ENCODE results near the gene TMEM225B. TPM values are rescaled to one million over a fixed set of nuclear protein-coding genes. Genes with fewer than 3 reads are reported as not detected.

Gene TMEM225B, protein sequence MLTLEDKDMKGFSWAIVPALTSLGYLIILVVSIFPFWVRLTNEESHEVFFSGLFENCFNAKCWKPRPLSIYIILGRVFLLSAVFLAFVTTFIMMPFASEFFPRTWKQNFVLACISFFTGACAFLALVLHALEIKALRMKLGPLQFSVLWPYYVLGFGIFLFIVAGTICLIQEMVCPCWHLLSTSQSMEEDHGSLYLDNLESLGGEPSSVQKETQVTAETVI
- total RNA-seq = 0.23 and 4.2 TPM in 2 replicates

DNA sequence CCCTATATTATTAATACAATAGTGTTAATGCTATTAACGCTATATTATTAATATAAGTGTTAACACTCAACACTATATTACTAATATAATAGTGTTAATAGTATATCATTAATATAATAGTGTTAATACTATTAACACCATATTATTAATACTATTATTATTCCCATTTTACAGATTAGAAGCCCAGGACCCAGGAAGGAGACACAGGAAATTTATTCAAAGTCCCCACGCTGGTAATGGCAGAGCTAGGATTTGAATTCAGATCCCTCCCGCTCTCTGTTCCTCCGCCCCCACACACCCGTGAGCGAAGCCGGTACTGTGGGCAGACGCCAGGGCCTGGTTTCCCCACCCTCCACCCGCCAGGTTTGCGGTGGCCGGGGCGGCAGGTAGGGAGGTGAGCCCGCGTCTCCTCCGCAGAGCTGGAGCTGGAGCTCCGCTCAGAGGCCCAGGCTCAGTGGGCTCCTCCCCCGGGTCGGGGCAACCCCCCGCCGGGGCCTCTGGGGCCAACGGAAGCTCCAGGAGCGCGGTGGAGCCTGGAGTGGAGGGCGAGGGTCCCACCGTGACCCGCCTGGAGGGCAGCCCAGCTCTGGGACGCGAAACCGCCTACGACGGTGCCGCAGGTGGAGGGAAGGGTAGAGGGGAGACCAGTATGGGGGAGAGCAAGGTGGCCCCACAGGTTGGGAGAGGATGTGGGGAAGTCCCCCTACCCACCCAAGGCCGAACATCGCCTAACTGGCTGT, at the start of gene TMEM225B:
TMEM225B (plus strand) TSS at position 506 of the 740 bp plus-strand sequence. CDS start 6,122 bp downstream, outside the sequence.

DNA sequence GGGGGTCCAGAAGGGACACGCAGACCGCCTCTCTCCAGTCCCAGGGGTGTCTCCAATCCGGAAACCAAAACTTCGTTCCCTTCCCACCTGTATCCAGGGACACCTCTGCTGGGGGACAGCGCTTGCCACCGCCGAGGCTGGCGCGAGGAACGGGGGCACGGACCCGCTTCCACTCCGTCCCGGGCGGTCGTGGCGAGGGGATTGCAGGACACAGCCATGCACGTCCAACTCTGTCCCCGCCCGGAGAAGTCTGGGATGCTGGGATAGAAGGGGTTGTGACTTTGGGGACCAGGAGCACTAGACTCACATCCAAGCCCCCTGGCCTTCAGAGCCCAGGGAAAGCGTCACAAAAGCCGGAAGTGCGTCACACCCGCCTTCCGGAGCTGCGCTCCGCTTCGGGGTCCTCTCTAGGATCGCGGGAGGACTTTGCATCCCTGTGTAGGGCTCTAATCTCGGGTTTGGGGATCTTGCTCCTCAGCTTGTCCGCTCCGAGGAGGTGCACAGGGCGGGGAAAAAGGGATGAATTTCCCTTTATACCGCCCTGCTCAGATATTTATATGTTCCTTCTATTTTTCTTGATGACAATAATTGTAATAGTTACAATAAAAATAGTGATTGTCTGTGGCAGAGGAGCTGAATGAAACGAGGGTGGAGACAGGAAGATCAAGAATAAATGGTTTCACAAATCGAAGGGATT, 46.2 kb upstream of the TMEM225B start, which contains the start of gene FAM200A:
FAM200A (minus strand) TSS at position 348 of the 697 bp plus-strand sequence. CDS start 3,707 bp downstream, outside the sequence.

DNA sequence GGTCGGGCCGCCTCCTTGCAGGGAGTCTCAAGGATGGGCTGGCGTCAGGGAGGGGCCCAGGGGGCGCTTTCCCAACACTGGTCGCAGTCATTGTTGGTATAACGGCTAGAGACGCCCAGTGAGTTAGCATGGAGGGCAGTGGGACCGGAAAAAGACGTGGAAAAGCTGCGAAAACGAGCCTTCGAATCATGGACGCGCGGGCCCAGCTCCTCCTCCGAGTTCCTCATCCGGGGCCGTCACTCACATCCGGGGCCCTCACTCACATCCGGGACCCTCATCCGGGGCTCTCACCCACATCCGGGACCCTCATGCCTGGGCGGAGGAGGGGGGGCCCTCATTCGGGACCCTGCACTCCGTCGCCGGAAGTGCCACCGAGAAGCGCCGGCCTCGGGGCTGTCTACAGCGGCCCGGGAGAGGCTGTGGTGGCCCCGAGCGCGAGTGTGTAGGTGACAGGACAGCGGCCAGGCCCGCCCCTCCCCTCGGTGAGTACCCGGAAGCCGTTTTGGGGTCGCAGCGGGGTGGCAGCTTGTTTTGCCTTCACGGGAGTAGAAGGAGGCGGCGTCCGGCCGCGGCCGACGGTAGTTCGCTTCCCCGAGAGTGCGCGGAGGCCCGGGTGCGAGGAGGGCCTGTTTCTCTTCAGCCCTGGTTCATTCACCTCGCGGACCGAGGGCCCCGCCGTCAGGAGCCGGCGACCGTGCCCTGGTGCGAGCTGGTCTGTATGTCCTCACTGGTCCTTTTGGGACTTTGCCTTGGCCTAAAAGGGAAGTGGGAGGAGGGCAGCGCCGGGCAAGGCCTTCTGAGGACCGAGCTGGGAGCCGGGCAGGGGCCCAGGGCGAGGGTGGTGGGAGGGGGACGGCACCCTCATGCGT, 39.5 kb upstream of the TMEM225B start, which contains the start of gene ZNF655:
ZNF655 (plus strand) TSS at position 337 of the 869 bp plus-strand sequence. CDS start 1,918 bp downstream, outside the sequence.

DNA sequence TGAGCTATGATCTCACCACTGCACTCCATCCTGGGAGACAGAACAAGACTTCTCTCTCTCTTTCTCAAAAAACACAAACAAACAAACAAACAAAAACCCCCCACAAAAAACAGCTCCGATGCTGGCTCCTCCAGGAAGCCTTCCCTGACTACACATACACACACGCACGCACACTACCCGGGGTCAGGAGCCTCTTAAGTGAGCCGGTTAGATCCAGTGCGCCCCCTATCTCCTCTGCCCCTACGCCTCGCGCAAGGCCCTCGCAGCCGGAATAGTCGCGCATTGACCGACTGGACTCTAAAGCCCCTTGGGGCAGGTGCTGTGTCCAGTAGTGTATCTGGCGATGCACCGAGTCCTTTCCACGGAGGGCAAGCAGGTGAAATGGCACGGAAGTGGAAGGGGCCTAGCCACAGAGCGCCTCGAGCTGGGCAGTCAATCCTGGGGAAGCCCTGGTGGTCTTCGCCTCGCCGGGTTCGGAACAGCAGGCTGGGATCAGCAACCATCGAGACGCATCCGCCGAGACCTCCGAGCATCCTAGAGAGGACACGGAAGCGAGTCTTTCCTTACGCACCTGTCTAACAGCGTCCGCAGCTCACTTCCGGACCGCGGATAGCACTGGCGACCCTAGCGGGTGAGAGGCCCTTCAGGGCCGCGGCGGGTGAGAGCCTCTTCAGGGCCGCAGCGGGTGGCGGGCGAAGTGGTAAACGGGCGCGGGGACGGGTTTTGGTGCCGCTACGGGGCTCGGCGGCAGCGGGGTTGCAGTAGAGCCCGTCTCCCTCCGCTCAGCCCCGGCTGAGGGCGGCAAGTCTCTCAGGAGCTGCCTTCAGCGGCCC, 18.5 kb downstream of the TMEM225B start, which contains the start of gene ZSCAN25:
ZSCAN25 (plus strand) TSS at position 588 of the 833 bp plus-strand sequence. CDS start 2,661 bp downstream, outside the sequence.

Other genes starting within 250 kb of the TMEM225B start
- gene ARPC1B, start 223.5 kb upstream of the TMEM225B start, total RNA-seq = 255 and 334 TPM in 2 replicates
- 62.4 and 97.4 TPM in 2 replicates for gene PDAP1, start 189.7 kb upstream of the TMEM225B start, total RNA-seq
- gene BUD31, start 189.3 kb upstream of the TMEM225B start, total RNA-seq = 115 and 116 TPM in 2 replicates
- gene PTCD1, start 159.5 kb upstream of the TMEM225B start, total RNA-seq = 4.6 and 6.3 TPM in 2 replicates
- 22.8 and 32.4 TPM in 2 replicates for gene CPSF4, start 159.3 kb upstream of the TMEM225B start, total RNA-seq
- gene ATP5MF, start 132.1 kb upstream of the TMEM225B start, total RNA-seq = 1,133 and 1,208 TPM in 2 replicates
- 1.9 and 6.5 TPM in 2 replicates for gene ZNF789, start 125.4 kb upstream of the TMEM225B start, total RNA-seq
- 16.2 and 17.6 TPM in 2 replicates for gene ZNF394, start 98.0 kb upstream of the TMEM225B start, total RNA-seq
- 6.8 and 12.2 TPM in 2 replicates for gene ZKSCAN5, start 93.6 kb upstream of the TMEM225B start, total RNA-seq
- gene FAM200A, start 46.2 kb upstream of the TMEM225B start, total RNA-seq = 5.4 and 6.6 TPM in 2 replicates
- 37.7 and 75.7 TPM in 2 replicates for gene ZNF655, start 39.6 kb upstream of the TMEM225B start, total RNA-seq
- gene ZSCAN25, start 18.7 kb downstream of the TMEM225B start, total RNA-seq = 7.8 and 10.1 TPM in 2 replicates
- gene CYP3A5, start 81.7 kb downstream of the TMEM225B start, total RNA-seq = 0.43 TPM in 1 of 2 replicates, not detected in the other
- gene CYP3A7, start 136.9 kb downstream of the TMEM225B start, total RNA-seq = 1.0 TPM in 1 of 2 replicates, not detected in the other
- gene CYP3A4, start 185.9 kb downstream of the TMEM225B start, total RNA-seq = not detected in 2 replicates
- gene CYP3A43, start 229.7 kb downstream of the TMEM225B start, total RNA-seq = not detected in 2 replicates